Measurements from ENCODE around the gene DRGX. TPM values are rescaled to one million over a fixed set of nuclear protein-coding genes. Genes with fewer than 3 reads are reported as not detected.

DRGX gene
- total and polyA plus RNA-seq, 2 donors (not counting 3 experiments of a cell fraction or from before 2014, with no cell fraction given) = not detected

GRCh38 chr10:49349390-49349789, 46.5 kb downstream of the DRGX start:
- dilution Hi-C loops (cut with MboI; ENCODE audit: extremely low pct_ligation_motif_present, low sequenced_read_pairs) = no loop called here
- H3K27me3 ChIP-seq (ENCODE audit: control insufficient read depth in 2 of 2, insufficient read depth in 2 of 2, low read length in 2 of 2) = no peaks in the 10 kb centered on the region
- H3K4me1 ChIP-seq (ENCODE audit: control insufficient read depth, extremely low read depth, insufficient read depth, low read length) = no peaks in the 10 kb centered on the region
- no peak overlapping the region for H3K9ac ChIP-seq (replicated peaks; ENCODE audit: extremely low read depth, insufficient read depth, low read length)
- TF ChIP-seq GATA2 (IDR thresholded peaks at IDR 0.05; ENCODE audit: insufficient read depth, insufficient read length, low read depth, low read length) = no peak
- TF ChIP-seq CTCF (IDR thresholded peaks at IDR 0.05; ENCODE audit: extremely low read depth in 1 of 2, insufficient read depth in 1 of 2, low read depth in 1 of 2, low read length in 2 of 2) = no peak
- no peak for TF ChIP-seq MAX (IDR thresholded peaks at IDR 0.05; ENCODE audit: insufficient read depth, insufficient read length)
- TF ChIP-seq EZH2 (IDR thresholded peaks at IDR 0.05; ENCODE audit: borderline replicate concordance, low read depth, low read length, severe bottlenecking) = no peak
- TF ChIP-seq MYC (IDR thresholded peaks at IDR 0.05; ENCODE audit: low read depth, low read length) = no peak
- TF ChIP-seq POLR2A (IDR thresholded peaks at IDR 0.05; ENCODE audit: low read depth, low read length) = no peak
- no peak for TF ChIP-seq JUN (IDR thresholded peaks at IDR 0.05; ENCODE audit: borderline replicate concordance, insufficient read depth, insufficient read length, low read depth)
- no peak for TF ChIP-seq POLR2AphosphoS5 (IDR thresholded peaks at IDR 0.05; ENCODE audit: insufficient read depth, low read depth, low read length)
- no peak for TF ChIP-seq FOS (IDR thresholded peaks at IDR 0.05; ENCODE audit: borderline replicate concordance, insufficient read depth, low read length)
- no peaks in the 10 kb centered on the region for H4K20me1 ChIP-seq (replicated peaks; ENCODE audit: control insufficient read depth, extremely low read depth, insufficient read depth, low read length)
- intact Hi-C loops (cut with micrococcal nuclease) = no loop called here
- FAIRE-seq = no peak
- H3K27ac ChIP-seq (ENCODE audit: insufficient read depth, low read depth, low read length) = no peak overlapping the region
- H3K36me3 ChIP-seq (ENCODE audit: control insufficient read depth in 2 of 2, extremely low read depth in 1 of 2, insufficient read depth in 2 of 2, low read length in 2 of 2) = no peaks in the 10 kb centered on the region
- H3K9me3 ChIP-seq (replicated peaks; ENCODE audit: control insufficient read depth, insufficient read depth, low read length) = no peaks in the 10 kb centered on the region
- ChIA-PET CTCF (no interaction called here), POLR2A (no interaction called here)
- no peaks in the 10 kb centered on the region for H3K79me2 ChIP-seq (ENCODE audit: control insufficient read depth, insufficient read depth, low read length)
- no TSS peak for BruUV-seq (replicated peaks)
- no peak overlapping the region for H3K4me3 ChIP-seq (replicated peaks in 1 of 3; ENCODE audit: insufficient read depth in 1 of 3, low read depth in 1 of 3, low read length in 3 of 3)
- H2AFZ ChIP-seq (ENCODE audit: low read depth, low read length) = no peak overlapping the region
- no peak overlapping the region for H3K4me2 ChIP-seq (ENCODE audit: insufficient read depth, low read length)
- DNase-seq (ENCODE audit: low read depth, low spot score) = no peak
- no peaks in the 10 kb centered on the region for H3K9me1 ChIP-seq (replicated peaks; ENCODE audit: control insufficient read depth, extremely low read depth, insufficient read depth, low read length)

Data from endothelial cell of umbilical vein (primary cell).